HFFc6 (cell line): ENCODE results near the gene TACC2. TPM values are rescaled to one million over a fixed set of nuclear protein-coding genes. Genes with fewer than 3 reads are reported as not detected.

Experiments used
- DNase-seq: peaks from one replicate; pipeline ENCODE4 v3.0.0-alpha.2; 2018
- H3K27ac Mint-ChIP-seq: 2 replicates; pipeline ENCODE4 v1.8.0; 2020; ENCODE audit warnings: mild to moderate bottlenecking, mixed read lengths
- H3K27me3 Mint-ChIP-seq: 2 replicates; pipeline ENCODE4 v1.8.0; 2021; ENCODE audit warnings: mild to moderate bottlenecking, moderate library complexity, mixed read lengths; ENCODE audit not compliant: insufficient read depth
- H3K36me3 Mint-ChIP-seq: 2 replicates; pipeline ENCODE4 v1.8.0; 2021; ENCODE audit warnings: low read depth, mixed read lengths
- H3K4me1 Mint-ChIP-seq: 2 replicates; pipeline ENCODE4 v1.8.0; 2020; ENCODE audit warnings: low read depth, mixed read lengths
- H3K4me3 Mint-ChIP-seq: 2 replicates; pipeline ENCODE4 v1.8.0; 2020; ENCODE audit warnings: mild to moderate bottlenecking, moderate library complexity, mixed read lengths
- H3K9me3 Mint-ChIP-seq: 2 replicates; pipeline ENCODE4 v1.8.0; 2020; ENCODE audit warnings: mild to moderate bottlenecking, mixed read lengths
- CTCF ChIP-seq: fragments of 200-600 bp; sonication (generic); IDR thresholded peaks from 2 replicates; pipeline ENCODE4 v1.5.0; 2021; ENCODE audit warnings: antibody characterized with exemption, mild to moderate bottlenecking
- total RNA-seq, 6 experiments: library from RNA; stranded (reverse); fragmentation: NEBNext Ultra II Directional; extraction: Animal tissue kit (Norgen Biotek cat#: 25700); gene quantifications; 2 replicates in 1 of 6; 3 replicates in 5 of 6; pipeline ENCODE4 v1.2.3, GENCODE V29; 2021

The TACC2 gene
- total RNA-seq, 6 experiments from 2014 or later: 15.9 to 19.5 (median 17.5) TPM

DNA sequence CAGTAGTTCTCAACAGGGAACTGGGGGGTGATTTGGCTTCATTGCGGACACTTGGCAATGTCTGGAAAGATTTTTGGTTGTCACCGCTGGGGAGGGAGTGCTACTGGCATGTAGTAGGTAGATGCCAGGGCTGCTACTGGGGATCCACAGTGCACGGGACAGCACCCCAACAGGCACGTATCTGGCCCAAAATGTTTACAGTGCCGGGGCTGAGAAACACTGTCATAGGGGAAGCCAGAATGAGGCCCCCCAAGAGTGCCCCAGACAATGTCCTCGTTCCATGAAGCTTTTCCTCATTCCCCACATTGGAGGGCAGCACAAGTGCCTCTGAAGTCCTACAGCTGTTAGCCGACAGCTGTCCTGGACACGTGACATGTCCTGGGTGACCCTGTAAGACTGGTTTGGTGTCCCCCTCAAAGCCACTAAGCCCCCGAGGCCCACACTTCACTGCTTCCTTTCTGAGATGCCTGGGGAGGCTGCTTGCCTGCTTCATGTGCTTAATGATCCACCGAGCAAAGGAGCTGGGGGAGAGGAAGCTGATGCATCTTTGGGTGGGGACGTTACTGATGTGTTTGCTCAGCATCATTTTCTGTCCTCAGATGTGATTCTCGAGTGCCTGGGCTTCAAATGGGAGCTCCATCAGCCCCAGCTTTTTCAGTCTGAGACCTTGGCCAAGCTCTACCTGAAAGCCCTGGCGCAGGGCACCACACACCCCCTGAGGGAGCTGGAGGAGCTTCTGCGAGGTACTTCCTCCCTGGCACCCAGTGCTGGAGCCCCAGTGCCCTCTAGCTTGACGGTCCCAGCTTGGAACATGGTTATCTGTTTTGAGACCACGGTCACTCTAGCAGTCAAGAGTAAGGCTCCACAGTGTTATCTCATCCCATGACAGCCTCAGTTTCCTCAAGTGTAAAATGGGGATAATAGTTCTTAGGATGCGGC lies 296.8 kb downstream of the TACC2 start:
- Mint-ChIP-seq H3K9me3 (no peaks in the 10 kb centered on the region), H3K27me3 (peaks cover 15% of the 10 kb centered on the region), H3K27ac (no peak overlapping the region), H3K4me3 (no peak overlapping the region), H3K36me3 (no peaks in the 10 kb centered on the region), H3K4me1 (peaks cover 39% of the 10 kb centered on the region)
- TF ChIP-seq CTCF: no peak
- DNase-seq: no peak

- peak; percentile 39 for DNase-seq
- no peak overlapping the region; the same call in 1 of the 2 replicates for H3K27ac Mint-ChIP-seq
Observed at GRCh38 chr10:122286867-122287266, 297.9 kb downstream of the TACC2 start.

GRCh38 chr10:122287570-122287969 lies 298.6 kb downstream of the TACC2 start:
- H3K4me3 Mint-ChIP-seq: no peak overlapping the region
- DNase-seq: no peak
- peaks cover 24% of the 10 kb centered on the region for H3K4me1 Mint-ChIP-seq
- TF ChIP-seq CTCF: no peak
- no peak overlapping the region for H3K27ac Mint-ChIP-seq
- H3K36me3 Mint-ChIP-seq: no peaks in the 10 kb centered on the region
- no peaks in the 10 kb centered on the region for H3K9me3 Mint-ChIP-seq
- H3K27me3 Mint-ChIP-seq: peaks cover 16% of the 10 kb centered on the region

More at GRCh38 chr10:122286867-122287266, 297.9 kb downstream of the TACC2 start:
- Mint-ChIP-seq H3K4me1 (peaks cover 32% of the 10 kb centered on the region), H3K36me3 (no peaks in the 10 kb centered on the region), H3K27me3 (peaks cover 15% of the 10 kb centered on the region), H3K9me3 (no peaks in the 10 kb centered on the region), H3K4me3 (no peak overlapping the region)
- TF ChIP-seq CTCF: no peak

GRCh38 chr10:122288262-122288661 lies 299.3 kb downstream of the TACC2 start:
- TF ChIP-seq CTCF: no peak
- peaks cover 24% of the 10 kb centered on the region for H3K4me1 Mint-ChIP-seq

GRCh38 chr10:122288917-122289316 lies 300.0 kb downstream of the TACC2 start:
- no peak overlapping the region for H3K27ac Mint-ChIP-seq
- no peak for DNase-seq
- H3K36me3 Mint-ChIP-seq: no peaks in the 10 kb centered on the region
- peaks cover 16% of the 10 kb centered on the region for H3K27me3 Mint-ChIP-seq
- no peak for TF ChIP-seq CTCF
- peaks cover 30% of the 10 kb centered on the region for H3K4me1 Mint-ChIP-seq
- no peak overlapping the region for H3K4me3 Mint-ChIP-seq
- no peaks in the 10 kb centered on the region for H3K9me3 Mint-ChIP-seq

More at GRCh38 chr10:122288262-122288661, 299.3 kb downstream of the TACC2 start:
- no peak overlapping the region for H3K4me3 Mint-ChIP-seq
- H3K27me3 Mint-ChIP-seq: peaks cover 16% of the 10 kb centered on the region
- H3K27ac Mint-ChIP-seq: no peak overlapping the region
- no peaks in the 10 kb centered on the region for H3K36me3 Mint-ChIP-seq
- DNase-seq: no peak
- no peaks in the 10 kb centered on the region for H3K9me3 Mint-ChIP-seq
